ENCODE measurements around the gene AKNAD1.

GRCh38 chr1:108877348-108878159, 20.7 kb upstream of the AKNAD1 start:
- TF ChIP-seq POLR2A (IDR thresholded peaks at IDR 0.05; ENCODE audit: low read length): no peak
- no peak for TF ChIP-seq GATA1 (IDR thresholded peaks at IDR 0.05; ENCODE audit: low read depth, low read length)
